IMR-90 (cell line): Measurements from ENCODE around the gene PLCB2. TPM values are rescaled to one million over a fixed set of nuclear protein-coding genes. Genes with fewer than 3 reads are reported as not detected.

Experiments
- ATAC-seq: fragments of 200-7000 bp; cut with Tn5 transposase; 2 replicates; pipeline ENCODE4 v1.9.1; 2020; ENCODE audit warnings: low read depth, mild to moderate bottlenecking, moderate library complexity
- BruUV-seq: library from RNA; stranded (reverse); fragments of 400-500 nt; replicated peaks from 2 replicates; lab custom pipeline; 2021; lab: Mats Ljungman, UMichigan
- CTCF ChIA-PET: fragments of 300-600 bp; formaldehyde crosslinking; extraction: SDS; loops from one replicate; lab custom pipeline; 2021; ENCODE audit warnings: antibody characterized with exemption; lab: Yijun Ruan, JAX
- POLR2A ChIA-PET: fragments of 300-600 bp; sonication (Branson Sonifier 250); formaldehyde crosslinking; loops from one replicate; lab custom pipeline; 2022; ENCODE audit warnings: antibody characterized with exemption; ENCODE audit not compliant: unreplicated experiment; lab: Charles Lee
- DNase-seq: peaks from one replicate; pipeline ENCODE4 v3.0.0; 2013
- H2AFZ ChIP-seq: replicated peaks from 2 replicates; pipeline ENCODE3; 2013; ENCODE audit warnings: low read length, mild to moderate bottlenecking; ENCODE audit not compliant: poor library complexity
- H2AK5ac ChIP-seq: 2 replicates; pipeline ENCODE4 v1.6.1; 2013; ENCODE audit warnings: low read depth, low read length, inconsistent platforms
- H2AK9ac ChIP-seq: replicated peaks from 2 replicates; pipeline ENCODE3; 2013; ENCODE audit warnings: mild to moderate bottlenecking, low read depth, low read length, moderate library complexity; ENCODE audit not compliant: poor library complexity
- H2BK120ac ChIP-seq: 2 replicates; pipeline ENCODE4 v1.6.1; 2013; ENCODE audit warnings: low read depth, low read length, inconsistent platforms
- H2BK15ac ChIP-seq: 3 replicates; pipeline ENCODE4 v1.6.1; 2013; ENCODE audit warnings: low read depth, low read length, inconsistent platforms
- H2BK20ac ChIP-seq: 2 replicates; pipeline ENCODE4 v1.6.1; 2013; ENCODE audit warnings: low read depth, mild to moderate bottlenecking, inconsistent platforms, low read length, moderate library complexity
- H2BK5ac ChIP-seq: 2 replicates; pipeline ENCODE4 v1.6.1; 2013; ENCODE audit warnings: mild to moderate bottlenecking, low read depth, low read length, inconsistent platforms; ENCODE audit not compliant: poor library complexity, severe bottlenecking
- H3K14ac ChIP-seq: replicated peaks from 2 replicates; pipeline ENCODE4 v1.6.1; 2013; ENCODE audit warnings: low read depth, low read length, inconsistent platforms
- H3K18ac ChIP-seq: 2 replicates; pipeline ENCODE4 v1.6.1; 2013; ENCODE audit warnings: low read depth, low read length, control low read depth
- H3K23ac ChIP-seq: 2 replicates; pipeline ENCODE4 v1.6.1; 2013; ENCODE audit warnings: low read depth, low read length, inconsistent platforms
- H3K27ac ChIP-seq: 2 replicates; pipeline ENCODE4 v1.5.1; 2013; ENCODE audit warnings: mild to moderate bottlenecking, control low read depth, low read length; ENCODE audit not compliant: insufficient read depth
- H3K27me3 ChIP-seq: 2 replicates; pipeline ENCODE4 v1.6.1; 2013; ENCODE audit warnings: low read length; ENCODE audit not compliant: control insufficient read depth, insufficient read depth
- H3K36me3 ChIP-seq: 2 replicates; pipeline ENCODE4 v1.6.1; 2013; ENCODE audit warnings: low read length, mixed read lengths; ENCODE audit not compliant: control insufficient read depth, insufficient read depth
- H3K4ac ChIP-seq: 2 replicates; pipeline ENCODE4 v1.6.1; 2013; ENCODE audit warnings: low read depth, low read length, inconsistent platforms
- H3K4me1 ChIP-seq: 2 replicates; pipeline ENCODE4 v1.6.1; 2013; ENCODE audit warnings: low read length, mixed read lengths; ENCODE audit not compliant: control insufficient read depth, insufficient read depth
- H3K4me2 ChIP-seq: 2 replicates; pipeline ENCODE4 v1.6.1; 2013; ENCODE audit warnings: low read depth, mild to moderate bottlenecking, control low read depth, low read length, moderate library complexity
- H3K4me3 ChIP-seq: 2 replicates; pipeline ENCODE4 v1.5.1; 2013; ENCODE audit warnings: low read depth, mild to moderate bottlenecking, control low read depth, low read length, moderate library complexity; ENCODE audit not compliant: insufficient read depth
- H3K56ac ChIP-seq: 2 replicates; pipeline ENCODE4 v1.6.1; 2013; ENCODE audit warnings: low read length, inconsistent platforms; ENCODE audit not compliant: insufficient read depth; ENCODE audit errors: extremely low read depth
- H3K79me1 ChIP-seq, 2 experiments: 2 replicates each; pipeline ENCODE4 v1.6.1; 2013; ENCODE audit warnings: low read length in 2 of 2, inconsistent platforms in 1 of 2, low read depth in 1 of 2
- H3K9ac ChIP-seq: 2 replicates; pipeline ENCODE4 v1.6.1; 2013; ENCODE audit warnings: low read depth, low read length, control low read depth
- H3K9me1 ChIP-seq: 2 replicates; pipeline ENCODE4 v1.6.1; 2013; ENCODE audit warnings: low read length, inconsistent platforms; ENCODE audit not compliant: insufficient read depth
- H3K9me3 ChIP-seq: 2 replicates; pipeline ENCODE4 v1.6.1; 2013; ENCODE audit warnings: low read length; ENCODE audit not compliant: control insufficient read depth, insufficient read depth
- H4K20me1 ChIP-seq: 2 replicates; pipeline ENCODE4 v1.6.1; 2013; ENCODE audit warnings: low read length, inconsistent platforms; ENCODE audit not compliant: insufficient read depth
- H4K5ac ChIP-seq: 2 replicates; pipeline ENCODE4 v1.6.1; 2013; ENCODE audit warnings: mild to moderate bottlenecking, low read depth, low read length, control low read depth
- H4K8ac ChIP-seq, 2 experiments: 2 replicates each; pipeline ENCODE4 v1.6.1; 2013; ENCODE audit warnings: low read depth in 2 of 2, low read length in 2 of 2, control low read depth in 1 of 2, inconsistent platforms in 1 of 2
- H4K91ac ChIP-seq: 2 replicates; pipeline ENCODE4 v1.6.1; 2013; ENCODE audit warnings: low read depth, low read length, inconsistent platforms; ENCODE audit not compliant: insufficient read depth
- BHLHE40 ChIP-seq: fragments of 150-350 bp; IDR thresholded peaks from 2 replicates; pipeline ENCODE4 v1.6.1; 2016; ENCODE audit warnings: mild to moderate bottlenecking, low read depth, low read length
- CEBPB ChIP-seq: IDR thresholded peaks from 2 replicates; pipeline ENCODE4 v1.6.1; 2012; ENCODE audit warnings: low read depth, low read length, improper control_type of control experiment
- CHD1 ChIP-seq: IDR thresholded peaks from 2 replicates; pipeline ENCODE4 v1.6.1; 2012; ENCODE audit warnings: low read depth, low read length, improper control_type of control experiment
- CTCF ChIP-seq: conservative IDR thresholded peaks from 2 replicates; pipeline ENCODE4 v1.5.1; 2012; ENCODE audit warnings: mild to moderate bottlenecking, low read depth, low read length, improper control_type of control experiment
- FOS ChIP-seq: fragments of 150-350 bp; IDR thresholded peaks from 2 replicates; pipeline ENCODE4 v1.6.1; 2016; ENCODE audit warnings: low read depth, low read length
- MAFK ChIP-seq: IDR thresholded peaks from 2 replicates; pipeline ENCODE4 v1.6.1; 2012; ENCODE audit warnings: low read depth, low read length, improper control_type of control experiment
- MAZ ChIP-seq: IDR thresholded peaks from 2 replicates; pipeline ENCODE4 v1.6.1; 2012; ENCODE audit warnings: low read depth, mild to moderate bottlenecking, low read length, improper control_type of control experiment, moderate library complexity, borderline replicate concordance
- MXI1 ChIP-seq: IDR thresholded peaks from 2 replicates; pipeline ENCODE4 v1.6.1; 2012; ENCODE audit warnings: low read depth, mild to moderate bottlenecking, low read length, moderate library complexity, borderline replicate concordance
- POLR2A ChIP-seq: IDR thresholded peaks from 2 replicates; pipeline ENCODE4 v1.6.1; 2012; ENCODE audit warnings: mild to moderate bottlenecking, low read depth, low read length
- RAD21 ChIP-seq: IDR thresholded peaks from 2 replicates; pipeline ENCODE4 v1.6.1; 2012; ENCODE audit warnings: low read length, improper control_type of control experiment
- RCOR1 ChIP-seq: IDR thresholded peaks from 2 replicates; pipeline ENCODE4 v1.6.1; 2012; ENCODE audit warnings: mild to moderate bottlenecking, low read length, improper control_type of control experiment; ENCODE audit not compliant: insufficient replicate concordance
- RFX5 ChIP-seq: IDR thresholded peaks from 2 replicates; pipeline ENCODE4 v1.8.0; 2012; ENCODE audit warnings: low read depth, mild to moderate bottlenecking, low read length, moderate library complexity
- SMC3 ChIP-seq: fragments of 150-350 bp; IDR thresholded peaks from 2 replicates; pipeline ENCODE4 v1.6.1; 2016; ENCODE audit warnings: low read depth, mild to moderate bottlenecking, antibody characterized with exemption, low read length, moderate library complexity
- WGBS, 2 experiments: methylation state at CpG; one replicate each; pipeline versions ENCODE4 v1.1.5 to v1.1.7; 2013; ENCODE audit warnings: missing lambda C conversion rate in 2 of 2; ENCODE audit not compliant: insufficient read length in 1 of 2; ENCODE audit errors: extremely low coverage in 2 of 2; 5-methylcytosine and 5-hydroxymethylcytosine counted together
- dilution Hi-C: fragments of 300-500 bp; cut with HindIII; formaldehyde crosslinking; loops from one replicate; pipeline ENCODE4 v1.14.3; 2018; ENCODE audit warnings: low sequenced_read_pairs; ENCODE audit not compliant: unreplicated experiment
- in situ Hi-C: fragments of 300-500 bp; cut with MboI; formaldehyde crosslinking; loops from 3 replicates; pipeline ENCODE4 v1.14.3; 2019; ENCODE audit warnings: low sequenced_read_pairs, inconsistent platforms, mixed read lengths
- intact Hi-C: fragments of 100-400 bp; cut with micrococcal nuclease; formaldehyde crosslinking; loops from 2 replicates; pipeline ENCODE4 v1.10.0; 2022
- polyA plus RNA-seq, 3 experiments: library from polyadenylated mRNA; depleted of rRNA; stranded (reverse); fragments of >200 nt; gene quantifications; 2 replicates each; pipeline ENCODE4 v1.2.3, GENCODE V29; 2012; ENCODE audit warnings: low replicate concordance in 1 of 3
- total RNA-seq: library from RNA; depleted of rRNA; stranded (reverse); fragments of >200 nt; gene quantifications from 2 replicates; pipeline ENCODE4 v1.2.3, GENCODE V29; 2012

Gene PLCB2
- total and polyA plus RNA-seq, 2 of the 4 experiments (the other 2 are of a cell fraction), result 0.18 to 1.4 TPM

GRCh38 chr15:40269604-40270003 lies 38.1 kb downstream of the PLCB2 start:
- POLR2A ChIA-PET, result interaction anchor here (0.6 kb wide), 1 partner anchor 14 kb away, joined by 3 read pairs; no protein-coding TSS in a partner anchor
- CTCF ChIA-PET, result no interaction called here
- no CpG with 5 or more reads among the region's 4 CpGs for WGBS, 2 experiments
- Histone ChIP-seq H3K27me3 (no peaks in the 10 kb centered on the region), H3K9ac (no peak overlapping the region), H3K14ac (no peak overlapping the region), H2BK20ac (no peak overlapping the region), H3K4me3 (no peak overlapping the region), H4K20me1 (no peaks in the 10 kb centered on the region), H3K9me3 (no peaks in the 10 kb centered on the region), H3K9me1 (peaks cover 5% of the 10 kb centered on the region), H3K4me1 (peaks cover 8% of the 10 kb centered on the region), H2BK5ac (no peak overlapping the region), H3K4me2 (no peak overlapping the region), H4K8ac (no peak overlapping the region), H2AK9ac (no peak overlapping the region), H2AFZ (no peak overlapping the region), H3K79me1 (no peaks in the 10 kb centered on the region), H2BK120ac (no peak overlapping the region), H3K23ac (no peak overlapping the region), H2BK15ac (no peak overlapping the region), H3K18ac (no peak overlapping the region), H3K27ac (no peak overlapping the region), H3K36me3 (no peaks in the 10 kb centered on the region), H4K91ac (no peak overlapping the region), H2AK5ac (no peak overlapping the region), H4K5ac (no peak overlapping the region), H3K56ac (no peak overlapping the region), H3K4ac (no peak overlapping the region)
- BruUV-seq, result no TSS peak
- DNase-seq (no peak), ATAC-seq (no peak)
- in situ Hi-C loops, result loop anchor here (5.0 kb wide), 2 partner anchors 52 to 222 kb away; no protein-coding TSS in a partner anchor
- TF ChIP-seq CTCF (no peak), BHLHE40 (no peak), MXI1 (no peak), MAFK (no peak), RAD21 (no peak), RCOR1 (no peak), MAZ (no peak), POLR2A (no peak), SMC3 (no peak), CEBPB (no peak), RFX5 (no peak), CHD1 (no peak), FOS (no peak)
- dilution Hi-C loops, result no loop called here
- intact Hi-C loops, result loop anchor here (5.0 kb wide), 1 partner anchor 162 kb away; the partner anchor contains the start of gene BMF
